HepG2 (cell line): ENCODE results near the gene EDEM1. TPM values are rescaled to one million over a fixed set of nuclear protein-coding genes. Genes with fewer than 3 reads are reported as not detected.

Experiments used
- ATAC-seq: fragments of 200-7000 bp; cut with Tn5 transposase; 3 replicates; pipeline ENCODE4 v1.9.1; 2020; ENCODE audit warnings: mild to moderate bottlenecking, moderate library complexity
- BruUV-seq: library from RNA; stranded (reverse); fragments of 400-500 nt; replicated peaks from 2 replicates; lab custom pipeline; 2021; lab: Mats Ljungman, UMichigan
- CTCF ChIA-PET: fragments of 300-600 bp; formaldehyde crosslinking; extraction: SDS; loops from one replicate; lab custom pipeline; 2021; ENCODE audit warnings: low total read pairs, inconsistent platforms, low intra/inter-chr PET ratio; lab: Yijun Ruan, JAX
- POLR2A ChIA-PET: fragments of 350-600 bp; sonication (Branson Sonifier 250); formaldehyde crosslinking; loops from one replicate; lab custom pipeline; 2020; ENCODE audit warnings: antibody characterized with exemption, inconsistent platforms; lab: Yijun Ruan, JAX
- DNase-seq: peaks from one replicate; pipeline ENCODE4 v3.0.0-alpha.2; 2015; ENCODE audit warnings: low spot score
- FAIRE-seq: peaks from 3 replicates; lab custom pipeline; 2011; peaks lifted over from hg19 to GRCh38; lab: Jason Lieb, UNC
- H2AFZ ChIP-seq: one replicate; pipeline ENCODE4 v1.6.1; 2011; ENCODE audit warnings: low read length, inconsistent platforms
- H3K27ac ChIP-seq: fragments of 300-600 bp; 3 replicates; pipeline ENCODE4 v1.8.0; 2011; ENCODE audit warnings: mixed run types, mild to moderate bottlenecking, mixed read lengths, low read length, inconsistent platforms; ENCODE audit not compliant: insufficient read depth; ENCODE audit errors: extremely low read length
- H3K27me3 ChIP-seq, 2 experiments: fragments of 200-600 bp in 1 of 2; 2 replicates in 1 of 2; 3 replicates in 1 of 2; pipeline versions ENCODE4 v1.6.0 to v1.8.0; 2011; ENCODE audit warnings: low read length in 2 of 2, mild to moderate bottlenecking in 2 of 2, moderate library complexity in 2 of 2, inconsistent platforms in 1 of 2; ENCODE audit not compliant: insufficient read depth in 2 of 2, control insufficient read depth in 1 of 2
- H3K36me3 ChIP-seq, 2 experiments: fragments of 200-600 bp in 1 of 2; replicated peaks in 1 of 2; 2 replicates in 1 of 2; 3 replicates in 1 of 2; pipeline versions ENCODE4 v1.5.1 to v1.8.0; 2011; ENCODE audit warnings: low read length in 2 of 2, inconsistent platforms in 1 of 2; ENCODE audit not compliant: insufficient read depth in 2 of 2, control insufficient read depth in 1 of 2
- H3K4me1 ChIP-seq: 2 replicates; pipeline ENCODE4 v1.5.1; 2012; ENCODE audit warnings: low read length, inconsistent platforms; ENCODE audit not compliant: insufficient read depth
- H3K4me2 ChIP-seq: 2 replicates; pipeline ENCODE4 v1.6.0; 2011; ENCODE audit warnings: low read depth, low read length, inconsistent platforms
- H3K4me3 ChIP-seq, 3 experiments: fragments of 200-600 bp in 1 of 3; sonication (generic), shearing (Covaris generic) in 1 of 3; replicated peaks in 1 of 3; 2 replicates each; pipeline ENCODE4 v1.5.1; 2011 to 2016; ENCODE audit warnings: low read length in 3 of 3, inconsistent platforms in 2 of 3, low read depth in 2 of 3, mild to moderate bottlenecking in 2 of 3, control low read depth in 1 of 3, mixed read lengths in 1 of 3; ENCODE audit not compliant: insufficient read depth in 1 of 3
- H3K79me2 ChIP-seq: one replicate; pipeline ENCODE4 v1.6.1; 2011; ENCODE audit warnings: low read length, inconsistent platforms; ENCODE audit not compliant: insufficient read depth
- H3K9ac ChIP-seq: 2 replicates; pipeline ENCODE4 v1.6.0; 2011; ENCODE audit warnings: mild to moderate bottlenecking, low read depth, low read length, inconsistent platforms; ENCODE audit not compliant: insufficient read depth
- H3K9me3 ChIP-seq: 2 replicates; pipeline ENCODE4 v1.5.1; 2012; ENCODE audit warnings: mild to moderate bottlenecking, low read length
- H4K20me1 ChIP-seq: 2 replicates; pipeline ENCODE4 v1.6.0; 2011; ENCODE audit warnings: inconsistent platforms, mild to moderate bottlenecking, low read length, moderate library complexity; ENCODE audit not compliant: insufficient read depth
- FOXA3 ChIP-seq: IDR thresholded peaks from 2 replicates; pipeline ENCODE4 v1.6.1; 2016; ENCODE audit warnings: missing genetic modification reagents, missing compliant biosample characterization
- GZF1 ChIP-seq: sonication (generic); formaldehyde crosslinking; IDR thresholded peaks from 2 replicates; pipeline ENCODE4 v1.5.1; 2020; ENCODE audit warnings: mild to moderate bottlenecking, missing genetic modification reagents
- HOXA5 ChIP-seq: sonication (generic); formaldehyde crosslinking; IDR thresholded peaks from 2 replicates; pipeline ENCODE4 v1.4.0; 2020; ENCODE audit warnings: missing genetic modification reagents
- JDP2 ChIP-seq: sonication (generic); formaldehyde crosslinking; IDR thresholded peaks from 2 replicates; pipeline ENCODE4 v1.8.1; 2022; ENCODE audit warnings: missing genetic modification reagents, borderline replicate concordance
- REPIN1 ChIP-seq: sonication (generic); formaldehyde crosslinking; IDR thresholded peaks from 2 replicates; pipeline ENCODE4 v1.8.0; 2022; ENCODE audit warnings: missing genetic modification reagents, low read depth, mild to moderate bottlenecking, borderline replicate concordance
- SAP130 ChIP-seq: IDR thresholded peaks from 2 replicates; pipeline ENCODE4 v1.6.1; 2016; ENCODE audit warnings: low read depth
- SMYD3 ChIP-seq: sonication (generic); formaldehyde crosslinking; IDR thresholded peaks from 2 replicates; pipeline ENCODE4 v1.8.1; 2023; ENCODE audit warnings: mild to moderate bottlenecking, missing genetic modification reagents
- ZBTB21 ChIP-seq: sonication (generic); formaldehyde crosslinking; IDR thresholded peaks from 2 replicates; pipeline ENCODE4 v1.4.0; 2020; ENCODE audit warnings: missing genetic modification reagents
- ZBTB38 ChIP-seq: sonication (generic); formaldehyde crosslinking; IDR thresholded peaks from 2 replicates; pipeline ENCODE4 v1.5.1; 2020; ENCODE audit warnings: mild to moderate bottlenecking, missing genetic modification reagents
- ZBTB7B ChIP-seq: sonication (generic); formaldehyde crosslinking; IDR thresholded peaks from 2 replicates; pipeline ENCODE4 v1.4.0; 2020; ENCODE audit warnings: missing genetic modification reagents
- ZNF160 ChIP-seq: sonication (generic); formaldehyde crosslinking; IDR thresholded peaks from 2 replicates; pipeline ENCODE4 v1.8.0; 2022; ENCODE audit warnings: mild to moderate bottlenecking, inconsistent platforms, missing genetic modification reagents
- ZNF333 ChIP-seq: sonication (generic); formaldehyde crosslinking; IDR thresholded peaks from 2 replicates; pipeline ENCODE4 v1.4.0; 2020; ENCODE audit warnings: mild to moderate bottlenecking, missing genetic modification reagents, borderline replicate concordance
- ZNF83 ChIP-seq: sonication (generic); formaldehyde crosslinking; IDR thresholded peaks from 2 replicates; pipeline ENCODE4 v1.4.0; 2020; ENCODE audit warnings: missing genetic modification reagents, mild to moderate bottlenecking, borderline replicate concordance
- WGBS: methylation state at CpG from one replicate; pipeline ENCODE4 v1.1.6; 2017; ENCODE audit warnings: low lambda C conversion rate; 5-methylcytosine and 5-hydroxymethylcytosine counted together
- in situ Hi-C: cut with HindIII; loops from 2 replicates; pipeline ENCODE4 v1.10.0; 2017; ENCODE audit warnings: low pct_unique_long_range_greater_than_20kb; ENCODE audit not compliant: extremely low pct_ligation_motif_present
- intact Hi-C: fragments of 100-400 bp; cut with micrococcal nuclease; formaldehyde crosslinking; loops from one replicate; pipeline ENCODE4 v1.10.0; 2022; ENCODE audit not compliant: unreplicated experiment
- polyA plus RNA-seq, 8 experiments: library from polyadenylated mRNA; depleted of rRNA in 3 of 8; stranded (reverse) in 7 of 8; unstranded in 1 of 8; fragments of >200 nt; fragmentation: Illumina TruSeq in 4 of 8; extraction: Trizol in 4 of 8; gene quantifications; 2 replicates each; pipeline versions ENCODE4 v1.2.1 to v1.2.3, GENCODE V29; 2011 to 2016; ENCODE audit warnings: low read depth in 4 of 8, missing spikeins in 1 of 8, mixed read lengths in 1 of 8; ENCODE audit not compliant: insufficient read depth in 1 of 8
- total RNA-seq, 5 experiments: library from RNA; depleted of rRNA; stranded (reverse); fragments of >200 nt; fragmentation: Illumina TruSeq; extraction: Trizol; gene quantifications; 2 replicates each; pipeline ENCODE4 v1.2.3, GENCODE V29; 2016; ENCODE audit warnings: low read depth in 1 of 5
- TF ChIP-seq, protein P1 (sequence below): sonication (generic); formaldehyde crosslinking; IDR thresholded peaks from 2 replicates; pipeline ENCODE4 v1.4.0; 2020; ENCODE audit warnings: missing genetic modification reagents
- TF ChIP-seq, protein P2 (sequence below), 2 experiments: sonication (generic) in 1 of 2; formaldehyde crosslinking in 1 of 2; IDR thresholded peaks; 2 replicates each; pipeline versions ENCODE4 v1.6.1 to v1.9.0; 2014 to 2022; ENCODE audit warnings: antibody characterized with exemption in 1 of 2, borderline replicate concordance in 1 of 2, inconsistent platforms in 1 of 2, low read depth in 1 of 2, missing genetic modification reagents in 1 of 2

Gene EDEM1
- total and polyA plus RNA-seq, 2 of the 13 experiments (the other 11 are each of a cell fraction or from before 2014, with no cell fraction given), result 13.8 to 25.8 TPM

DNA sequence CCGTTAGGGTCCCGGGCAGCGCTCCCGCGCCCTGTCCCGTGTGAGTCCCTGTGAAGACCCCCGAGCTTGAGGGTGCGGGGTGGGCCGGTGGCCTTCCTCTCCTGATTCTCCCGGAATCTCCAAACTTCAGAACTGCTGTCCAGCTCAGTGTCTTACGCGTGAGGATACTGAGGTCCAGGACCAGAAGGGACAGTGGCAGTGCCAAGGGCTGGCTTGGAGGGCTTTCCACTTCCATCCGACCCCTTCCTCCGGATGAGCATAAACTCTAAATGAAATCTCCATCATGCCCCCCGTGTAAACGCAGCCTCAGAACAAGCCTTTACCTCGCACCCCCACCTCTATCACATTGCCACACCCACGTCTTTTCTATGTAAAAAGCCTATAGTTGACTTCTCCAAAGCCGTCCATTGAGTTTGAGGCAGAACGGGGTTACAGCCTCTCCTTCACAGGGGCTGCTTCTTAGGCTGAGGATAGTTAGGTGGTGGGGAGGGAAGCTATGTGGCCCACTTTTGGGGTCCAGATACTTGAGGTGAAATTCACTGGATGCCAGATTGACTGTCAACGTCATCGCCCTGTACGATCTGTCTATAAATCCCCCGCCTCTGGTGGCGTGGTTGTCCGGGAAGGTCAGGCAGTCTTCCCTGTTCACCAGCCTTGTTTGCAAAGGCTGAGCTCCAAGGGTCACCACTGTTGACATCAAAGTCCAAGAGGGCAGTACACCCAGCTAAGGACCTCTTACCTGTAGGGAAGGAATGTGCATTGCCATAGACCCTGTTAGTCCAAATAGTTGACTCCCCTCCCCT is 1.1 kb downstream of the EDEM1 start (continued):
- TF ChIP-seq JDP2 (CRISPR knock-in tag) (no peak), GZF1 (CRISPR knock-in tag) (no peak), ZBTB7B (CRISPR knock-in tag) (0 out of 2 replicates have a peak, but pooled peaks have one; percentile 26), SAP130 (peak; percentile 87), REPIN1 (no peak), SMYD3 (CRISPR knock-in tag) (no peak), ZBTB21 (0 out of 2 replicates have a peak, but pooled peaks have one; percentile 8), HOXA5 (no peak), FOXA3 (peak; percentile 91), ZNF333 (CRISPR knock-in tag) (no peak)
- TF ChIP-seq, protein P1, sequence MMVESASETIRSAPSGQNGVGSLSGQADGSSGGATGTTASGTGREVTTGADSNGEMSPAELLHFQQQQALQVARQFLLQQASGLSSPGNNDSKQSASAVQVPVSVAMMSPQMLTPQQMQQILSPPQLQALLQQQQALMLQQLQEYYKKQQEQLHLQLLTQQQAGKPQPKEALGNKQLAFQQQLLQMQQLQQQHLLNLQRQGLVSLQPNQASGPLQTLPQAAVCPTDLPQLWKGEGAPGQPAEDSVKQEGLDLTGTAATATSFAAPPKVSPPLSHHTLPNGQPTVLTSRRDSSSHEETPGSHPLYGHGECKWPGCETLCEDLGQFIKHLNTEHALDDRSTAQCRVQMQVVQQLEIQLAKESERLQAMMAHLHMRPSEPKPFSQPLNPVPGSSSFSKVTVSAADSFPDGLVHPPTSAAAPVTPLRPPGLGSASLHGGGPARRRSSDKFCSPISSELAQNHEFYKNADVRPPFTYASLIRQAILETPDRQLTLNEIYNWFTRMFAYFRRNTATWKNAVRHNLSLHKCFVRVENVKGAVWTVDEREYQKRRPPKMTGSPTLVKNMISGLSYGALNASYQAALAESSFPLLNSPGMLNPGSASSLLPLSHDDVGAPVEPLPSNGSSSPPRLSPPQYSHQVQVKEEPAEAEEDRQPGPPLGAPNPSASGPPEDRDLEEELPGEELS (CRISPR knock-in tag), result peak; percentile 65
- TF ChIP-seq, all 625 proteins: peak for 109

DNA sequence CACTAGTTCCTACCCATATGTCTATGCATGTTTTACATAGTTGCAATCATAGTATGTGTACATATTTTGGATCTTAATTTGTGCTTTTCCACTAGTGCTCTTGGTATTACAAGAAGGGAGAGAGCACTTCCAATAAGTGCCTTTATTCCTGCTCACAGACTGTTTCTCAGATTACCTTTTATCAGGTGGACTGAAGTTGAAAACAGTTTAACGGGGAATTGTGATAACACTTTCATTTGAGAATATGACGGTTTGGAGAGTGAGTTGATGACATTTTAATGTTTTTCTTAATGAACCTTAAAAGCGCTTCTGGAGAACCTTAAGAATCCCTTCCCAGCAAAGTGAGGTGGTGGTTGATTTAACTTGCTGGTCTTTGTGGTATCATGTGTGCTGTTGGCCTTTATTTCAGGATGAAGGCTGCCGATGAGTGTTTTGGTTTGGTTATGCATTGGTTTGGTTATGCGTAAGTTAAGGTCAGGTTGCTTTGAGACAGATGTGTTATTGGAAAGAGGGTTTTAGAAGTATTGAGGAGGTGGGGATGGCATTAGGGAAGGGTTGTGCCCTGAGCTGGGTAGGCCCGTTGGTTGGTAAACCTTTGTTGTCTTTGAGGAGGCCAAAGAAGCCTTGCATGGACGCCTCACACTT is 2.8 kb downstream of the EDEM1 start:
- ChIA-PET CTCF (no interaction called here), POLR2A (no interaction called here)
- Histone ChIP-seq H3K79me2 (peaks cover 78% of the 10 kb centered on the region), H4K20me1 (peaks cover 20% of the 10 kb centered on the region), H3K4me3 (peak overlapping the region; percentile 20 to 99 (median 36)), H3K27ac (no peak overlapping the region), H3K9ac (peak overlapping the region; percentile 9; the same call in 1 of the 2 replicates), H3K27me3 (no peaks in the 10 kb centered on the region; a peak in 1 of 5 replicates), H2AFZ (no peak overlapping the region), H3K36me3 (peaks cover 2 to 16% of the 10 kb centered on the region in 2 experiments; a peak in 4 of 5 replicates), H3K4me2 (peak overlapping the region; percentile 88), H3K9me3 (no peaks in the 10 kb centered on the region), H3K4me1 (peaks cover 64% of the 10 kb centered on the region)
- BruUV-seq, result no TSS peak
- intact Hi-C loops, result no loop called here
- no peak for FAIRE-seq
- no peak for DNase-seq
- no peak for ATAC-seq
- in situ Hi-C loops, result no loop called here
- 75% methylated on average over 7 of the region's 7 CpGs for WGBS
- TF ChIP-seq ZNF83 (CRISPR knock-in tag) (no peak), ZNF160 (CRISPR knock-in tag) (no peak), ZBTB38 (CRISPR knock-in tag) (0 out of 2 replicates have a peak, but pooled peaks have one; percentile 27)
- TF ChIP-seq, protein P2, sequence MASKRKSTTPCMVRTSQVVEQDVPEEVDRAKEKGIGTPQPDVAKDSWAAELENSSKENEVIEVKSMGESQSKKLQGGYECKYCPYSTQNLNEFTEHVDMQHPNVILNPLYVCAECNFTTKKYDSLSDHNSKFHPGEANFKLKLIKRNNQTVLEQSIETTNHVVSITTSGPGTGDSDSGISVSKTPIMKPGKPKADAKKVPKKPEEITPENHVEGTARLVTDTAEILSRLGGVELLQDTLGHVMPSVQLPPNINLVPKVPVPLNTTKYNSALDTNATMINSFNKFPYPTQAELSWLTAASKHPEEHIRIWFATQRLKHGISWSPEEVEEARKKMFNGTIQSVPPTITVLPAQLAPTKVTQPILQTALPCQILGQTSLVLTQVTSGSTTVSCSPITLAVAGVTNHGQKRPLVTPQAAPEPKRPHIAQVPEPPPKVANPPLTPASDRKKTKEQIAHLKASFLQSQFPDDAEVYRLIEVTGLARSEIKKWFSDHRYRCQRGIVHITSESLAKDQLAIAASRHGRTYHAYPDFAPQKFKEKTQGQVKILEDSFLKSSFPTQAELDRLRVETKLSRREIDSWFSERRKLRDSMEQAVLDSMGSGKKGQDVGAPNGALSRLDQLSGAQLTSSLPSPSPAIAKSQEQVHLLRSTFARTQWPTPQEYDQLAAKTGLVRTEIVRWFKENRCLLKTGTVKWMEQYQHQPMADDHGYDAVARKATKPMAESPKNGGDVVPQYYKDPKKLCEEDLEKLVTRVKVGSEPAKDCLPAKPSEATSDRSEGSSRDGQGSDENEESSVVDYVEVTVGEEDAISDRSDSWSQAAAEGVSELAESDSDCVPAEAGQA (IDR thresholded peaks at IDR 0.05; ENCODE audit: low read depth), result no peak
- TF ChIP-seq, protein P2 (CRISPR knock-in tag; IDR thresholded peaks at IDR 0.05; ENCODE audit: borderline replicate concordance), result no peak
